HG03354 (cell line): ENCODE results near the gene GZMM.

Experiments used
- ATAC-seq: cut with Tn5 transposase; IDR thresholded peaks from one replicate; pipeline ENCODE4 v1.9.1; 2021; ENCODE audit warnings: mild to moderate bottlenecking; ENCODE audit not compliant: unreplicated experiment, poor library complexity, severe bottlenecking

Gene GZMM

DNA sequence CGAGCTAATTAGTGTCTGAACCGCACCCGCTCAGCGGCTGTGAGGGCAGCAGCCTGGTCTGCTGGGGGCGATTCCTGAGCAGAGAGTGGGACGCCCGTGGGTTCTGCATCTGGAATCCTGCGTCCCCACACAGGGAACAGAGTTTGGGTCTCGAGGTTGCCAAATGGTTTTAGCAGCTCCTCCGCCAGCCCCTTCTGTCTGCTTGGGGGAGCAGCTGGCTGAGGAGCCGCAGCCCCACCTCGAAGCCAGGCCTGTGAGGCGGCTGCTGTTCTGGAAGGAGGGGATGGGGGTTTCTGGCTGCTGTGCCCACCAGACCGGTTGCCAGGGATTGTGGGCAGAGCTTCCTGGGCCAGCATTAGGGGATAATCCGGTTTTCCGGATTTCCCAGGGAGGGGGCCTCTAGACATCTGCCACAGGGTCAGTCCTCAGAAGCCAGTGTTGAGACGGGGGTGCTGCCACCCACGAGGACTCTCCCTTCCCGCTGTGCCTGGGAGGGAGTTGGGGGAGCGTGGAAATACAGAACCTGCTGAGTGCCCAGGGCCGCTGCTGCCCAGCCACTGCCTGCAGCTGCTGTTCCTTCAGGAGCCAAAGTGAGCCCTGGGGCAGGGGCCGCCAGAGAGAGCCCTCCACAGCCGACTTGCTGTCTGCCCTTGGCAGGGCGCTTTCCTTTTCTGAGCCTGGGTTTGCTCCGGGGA, 10.3 kb upstream of the GZMM start:
- ATAC-seq: no peak

DNA sequence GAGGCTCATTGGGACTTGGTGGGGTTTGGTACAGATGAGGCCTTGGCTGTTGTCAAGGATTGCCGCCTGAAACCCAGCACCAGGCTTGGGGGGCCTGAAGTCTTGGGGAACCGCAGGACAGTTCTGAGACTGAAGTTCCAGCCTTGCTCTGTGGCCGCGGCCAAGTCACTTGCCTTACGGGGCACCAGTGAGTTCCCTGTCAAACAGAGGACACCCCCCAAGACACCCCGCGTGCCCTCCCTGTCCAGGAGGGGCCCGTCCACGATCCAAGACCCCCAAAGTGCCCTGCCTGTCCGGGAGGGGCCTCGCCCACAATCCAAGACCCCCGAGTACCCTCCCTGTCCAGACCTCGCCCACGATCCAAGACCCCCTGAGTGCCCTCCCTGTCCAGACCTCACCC, 9.8 kb upstream of the GZMM start:
- no peak for ATAC-seq

DNA sequence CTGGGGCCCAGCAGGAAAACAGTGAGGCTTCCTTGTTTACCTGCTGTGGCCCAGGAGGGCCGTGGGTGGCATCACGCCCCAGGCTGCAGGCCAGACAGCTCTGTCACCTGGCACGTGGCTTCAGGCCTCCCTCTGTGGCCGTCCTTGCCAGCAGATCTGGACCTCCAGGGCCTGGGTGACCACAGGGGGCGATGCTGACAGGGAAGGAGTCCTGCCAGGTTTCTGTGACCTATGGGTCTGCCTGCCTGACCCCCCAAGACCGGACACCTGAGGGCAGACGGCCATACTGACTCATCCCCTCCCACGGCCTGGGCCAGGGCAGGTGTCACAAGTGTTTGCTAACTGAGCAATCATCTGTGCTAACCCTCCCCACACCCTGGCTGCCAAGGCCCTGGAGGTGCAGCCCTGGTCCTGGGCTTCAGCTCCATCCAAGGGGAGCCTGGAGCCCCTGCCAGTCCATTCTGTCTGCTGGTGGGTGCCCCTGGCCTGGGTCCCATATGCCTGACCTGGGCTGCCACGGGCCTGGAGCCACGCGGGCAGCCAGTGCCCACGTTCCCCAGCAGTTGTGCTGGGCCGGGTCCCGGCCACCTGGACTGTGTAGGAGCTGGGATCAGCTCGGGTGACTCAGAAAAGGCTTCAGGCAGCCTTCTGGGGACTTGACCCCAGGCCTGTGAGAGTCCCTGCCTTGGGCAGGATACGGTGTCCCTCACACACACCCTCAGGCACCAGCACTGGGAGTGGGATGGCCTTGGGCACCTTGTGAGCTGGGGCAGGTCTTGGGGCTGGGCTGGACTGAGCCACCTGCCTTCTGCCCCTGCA, 8.6 kb upstream of the GZMM start:
- ATAC-seq: no peak

DNA sequence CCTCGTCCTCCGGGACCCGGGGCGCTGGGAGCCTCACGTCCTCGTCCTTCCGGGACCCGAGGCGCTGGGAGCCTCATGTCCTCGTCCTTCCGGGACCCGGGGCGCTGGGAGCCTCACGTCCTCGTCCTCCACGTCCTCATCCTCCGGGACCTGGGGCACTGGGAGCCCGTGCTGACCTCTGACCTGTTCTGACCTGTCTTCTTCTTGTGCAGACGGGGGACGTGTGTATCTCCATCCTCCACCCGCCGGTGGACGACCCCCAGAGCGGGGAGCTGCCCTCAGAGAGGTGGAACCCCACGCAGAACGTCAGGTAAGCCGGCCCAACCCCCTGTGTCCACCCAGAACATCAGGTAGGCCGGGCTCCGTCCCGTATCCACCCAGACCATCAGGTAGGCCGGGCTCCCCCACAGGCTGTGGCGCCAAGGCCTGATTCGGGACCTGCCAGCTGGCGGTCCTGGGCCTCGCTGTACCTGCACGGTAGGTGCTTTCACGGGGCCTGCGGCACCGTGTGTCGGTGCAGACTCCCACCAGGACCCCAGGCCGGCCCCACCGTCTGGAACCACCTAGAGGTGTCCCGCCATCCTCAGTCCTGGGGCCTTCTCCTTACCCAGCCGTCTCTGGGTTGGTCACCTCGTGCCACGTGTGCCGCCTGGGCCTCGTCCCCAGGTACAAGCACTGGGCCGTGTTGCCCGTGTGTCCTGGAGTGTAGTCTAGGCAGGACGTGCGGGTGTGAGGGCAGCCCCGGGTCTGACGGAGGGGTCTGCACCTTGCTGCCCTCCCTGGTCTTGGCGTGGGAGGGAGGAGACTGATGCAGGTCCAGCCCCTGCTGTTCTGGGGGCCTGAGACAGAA, 7.6 kb upstream of the GZMM start:
- ATAC-seq: no peak

DNA sequence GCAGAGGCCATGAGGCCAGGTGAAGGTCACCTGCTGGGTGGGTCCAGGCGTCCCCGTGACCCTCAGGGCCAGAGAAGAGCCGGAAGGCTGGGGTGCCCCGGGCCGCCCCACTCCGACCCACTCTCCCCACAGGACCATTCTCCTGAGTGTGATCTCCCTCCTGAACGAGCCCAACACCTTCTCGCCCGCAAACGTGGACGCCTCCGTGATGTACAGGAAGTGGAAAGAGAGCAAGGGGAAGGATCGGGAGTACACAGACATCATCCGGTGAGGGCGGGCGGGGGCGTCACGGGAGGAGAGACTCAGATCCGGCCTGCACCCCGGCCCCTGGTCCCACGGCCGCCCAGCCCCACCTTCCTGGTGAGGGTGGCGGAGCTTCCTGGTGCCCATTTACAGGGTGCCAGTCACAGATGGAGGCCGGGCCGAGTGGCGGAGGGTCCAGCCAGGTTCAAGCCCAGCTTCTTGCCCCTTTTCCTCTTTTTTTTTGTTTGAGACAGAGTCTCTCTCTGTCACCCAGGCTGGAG, 6.9 kb upstream of the GZMM start:
- ATAC-seq: no peak

DNA sequence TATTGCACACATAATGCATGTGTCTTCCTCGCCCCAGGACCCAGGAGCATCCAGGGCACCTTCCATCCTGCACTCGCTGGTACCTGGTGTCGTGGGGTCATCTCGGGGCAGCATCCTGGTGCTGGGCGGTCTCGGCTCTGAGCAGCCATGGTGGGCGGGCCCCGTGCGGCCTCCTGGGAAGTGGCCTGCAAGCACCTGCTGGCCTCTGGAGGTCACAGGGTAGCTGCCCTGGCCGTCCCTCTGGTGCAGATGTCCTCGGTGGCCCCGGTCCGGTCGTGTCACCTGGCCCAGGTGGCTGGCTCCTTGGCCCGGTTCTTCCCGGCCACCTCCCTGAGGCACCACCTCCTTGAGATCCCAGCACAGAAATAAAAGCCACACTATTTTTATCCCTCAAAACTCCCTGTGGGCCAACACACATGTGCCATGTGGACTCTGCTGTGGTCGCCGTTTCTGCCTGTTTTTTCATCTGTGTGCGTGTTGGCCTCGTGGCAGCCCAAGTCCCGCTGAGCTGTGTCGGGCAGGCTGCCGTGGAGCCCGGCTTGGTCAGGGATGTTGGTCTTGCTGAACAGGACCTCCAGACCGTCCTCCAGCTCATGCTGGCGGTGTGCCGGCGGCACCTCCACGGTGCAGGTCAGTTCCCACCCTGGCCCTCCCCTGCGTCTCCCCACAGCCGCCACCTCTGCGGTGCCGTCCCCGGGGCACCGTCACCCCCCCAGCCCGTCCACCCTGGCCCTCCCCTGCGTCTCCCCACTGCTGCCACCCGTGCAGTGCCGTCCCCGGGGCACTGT, 5.0 kb upstream of the GZMM start:
- ATAC-seq: no peak

DNA sequence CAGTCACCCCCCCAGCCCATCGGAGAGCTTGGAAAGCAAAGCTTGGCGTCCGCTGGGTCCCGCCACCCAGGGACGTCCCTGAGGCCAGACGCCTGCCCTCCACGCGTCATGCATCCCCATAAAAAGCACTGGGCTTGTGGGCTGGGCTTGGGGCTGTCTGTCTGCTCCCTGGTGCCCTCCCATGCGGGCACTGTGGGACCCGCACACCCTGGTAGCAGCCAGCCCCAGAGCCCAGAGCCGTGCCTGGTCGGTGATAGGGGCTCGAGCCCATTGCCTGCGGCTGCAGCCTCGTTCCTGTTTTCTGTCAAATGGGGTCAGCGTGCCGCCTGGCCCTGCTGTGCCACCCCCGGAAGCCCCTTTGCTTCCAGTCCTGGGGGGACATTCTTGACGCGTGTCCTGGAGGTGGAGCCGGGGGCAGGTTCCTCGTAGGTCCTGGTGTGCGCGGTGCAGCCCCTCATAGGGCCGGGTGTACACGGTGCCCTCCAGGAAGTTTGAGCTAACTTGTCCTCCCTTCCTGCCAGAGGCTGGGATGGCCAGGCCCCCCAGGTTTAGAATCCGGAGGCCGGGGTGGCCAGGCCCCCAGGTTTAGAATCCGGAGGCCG, 4.3 kb upstream of the GZMM start:
- no peak for ATAC-seq

DNA sequence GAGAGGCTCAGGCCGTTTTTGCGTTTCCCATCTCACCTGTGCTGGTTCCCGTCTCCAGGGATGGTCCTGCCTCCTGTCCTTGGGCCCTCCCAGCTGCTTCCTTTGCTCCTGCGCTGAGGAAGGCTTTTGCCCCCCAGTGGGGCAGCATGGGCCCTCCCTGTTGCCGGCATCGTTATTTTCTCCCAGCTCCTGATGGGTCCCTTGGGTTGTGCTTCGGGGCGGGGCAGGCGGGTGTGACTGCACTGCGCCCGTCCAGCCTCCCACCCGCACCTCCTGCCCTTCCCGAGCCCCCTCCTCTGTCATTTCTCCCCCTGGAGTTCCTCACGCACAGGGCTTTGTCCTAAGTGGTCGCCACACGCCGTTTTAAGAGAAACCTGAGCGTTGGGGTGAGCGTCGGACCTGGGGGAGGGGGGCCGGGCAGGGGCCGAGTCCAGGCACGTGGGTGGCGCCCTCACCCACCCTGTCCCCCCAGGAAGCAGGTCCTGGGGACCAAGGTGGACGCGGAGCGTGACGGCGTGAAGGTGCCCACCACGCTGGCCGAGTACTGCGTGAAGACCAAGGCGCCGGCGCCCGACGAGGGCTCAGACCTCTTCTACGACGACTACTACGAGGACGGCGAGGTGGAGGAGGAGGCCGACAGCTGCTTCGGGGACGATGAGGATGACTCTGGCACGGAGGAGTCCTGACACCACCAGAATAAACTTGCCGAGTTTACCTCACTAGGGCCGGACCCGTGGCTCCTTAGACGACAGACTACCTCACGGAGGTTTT, 2.8 kb upstream of the GZMM start:
- no peak for ATAC-seq

DNA sequence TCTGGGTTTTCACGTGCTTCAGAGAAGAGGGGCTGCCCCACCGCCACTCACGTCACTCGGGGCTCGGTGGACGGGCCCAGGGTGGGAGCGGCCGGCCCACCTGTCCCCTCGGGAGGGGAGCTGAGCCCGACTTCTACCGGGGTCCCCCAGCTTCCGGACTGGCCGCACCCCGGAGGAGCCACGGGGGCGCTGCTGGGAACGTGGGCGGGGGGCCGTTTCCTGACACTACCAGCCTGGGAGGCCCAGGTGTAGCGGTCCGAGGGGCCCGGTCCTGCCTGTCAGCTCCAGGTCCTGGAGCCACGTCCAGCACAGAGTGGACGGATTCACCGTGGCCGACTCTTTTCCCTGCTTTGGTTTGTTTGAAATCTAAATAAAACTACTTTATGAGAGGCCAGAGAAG, 2.2 kb upstream of the GZMM start:
- no peak for ATAC-seq

DNA sequence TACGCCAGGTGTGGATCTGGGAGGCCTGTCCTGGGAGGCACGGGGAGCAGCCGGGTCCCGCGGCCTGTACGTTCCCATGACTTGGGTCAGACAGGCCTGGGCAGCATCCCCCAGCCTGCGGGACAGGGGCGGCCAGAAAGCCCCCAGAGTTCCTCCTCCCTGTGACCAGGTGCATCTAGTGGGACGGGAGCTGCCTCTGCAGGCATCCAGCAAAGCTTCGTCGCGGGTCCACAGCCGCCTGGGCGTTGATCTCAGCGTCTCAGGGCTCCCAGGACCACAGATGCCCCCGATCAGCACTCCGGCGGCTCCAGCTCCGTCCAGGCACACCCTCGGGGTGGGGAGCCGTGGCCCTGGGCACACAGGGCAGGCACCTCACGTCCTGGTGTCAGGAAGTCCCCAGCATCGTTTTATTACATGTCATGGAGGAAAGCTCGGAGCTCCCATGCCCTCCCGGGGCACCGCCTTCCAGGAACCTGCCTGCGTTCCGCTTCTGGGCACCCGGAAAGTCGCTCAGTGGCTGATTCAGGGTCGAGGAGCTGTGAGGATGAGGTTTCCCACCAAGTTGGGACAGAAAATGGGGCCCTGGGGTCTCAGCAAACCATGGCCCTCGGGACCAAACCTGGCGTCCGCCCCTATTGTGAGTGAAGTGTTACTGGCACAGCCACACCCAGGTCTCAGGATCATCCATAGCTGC, 1.5 kb upstream of the GZMM start:
- ATAC-seq: no peak

DNA sequence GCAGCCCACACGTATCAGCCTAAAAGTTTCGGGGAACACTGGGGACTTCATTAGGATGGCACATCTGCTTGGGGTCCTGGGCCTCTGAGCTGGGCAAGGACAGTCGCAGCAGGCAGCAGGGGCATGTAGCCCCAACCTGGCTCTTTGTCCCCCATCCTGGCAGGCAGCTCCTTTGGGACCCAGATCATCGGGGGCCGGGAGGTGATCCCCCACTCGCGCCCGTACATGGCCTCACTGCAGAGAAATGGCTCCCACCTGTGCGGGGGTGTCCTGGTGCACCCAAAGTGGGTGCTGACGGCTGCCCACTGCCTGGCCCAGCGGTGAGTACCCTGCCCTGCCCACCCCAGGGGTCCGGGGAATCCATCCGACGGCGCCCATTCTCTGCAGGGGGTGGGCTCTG, 3.3 kb downstream of the GZMM start:
- no peak for ATAC-seq

DNA sequence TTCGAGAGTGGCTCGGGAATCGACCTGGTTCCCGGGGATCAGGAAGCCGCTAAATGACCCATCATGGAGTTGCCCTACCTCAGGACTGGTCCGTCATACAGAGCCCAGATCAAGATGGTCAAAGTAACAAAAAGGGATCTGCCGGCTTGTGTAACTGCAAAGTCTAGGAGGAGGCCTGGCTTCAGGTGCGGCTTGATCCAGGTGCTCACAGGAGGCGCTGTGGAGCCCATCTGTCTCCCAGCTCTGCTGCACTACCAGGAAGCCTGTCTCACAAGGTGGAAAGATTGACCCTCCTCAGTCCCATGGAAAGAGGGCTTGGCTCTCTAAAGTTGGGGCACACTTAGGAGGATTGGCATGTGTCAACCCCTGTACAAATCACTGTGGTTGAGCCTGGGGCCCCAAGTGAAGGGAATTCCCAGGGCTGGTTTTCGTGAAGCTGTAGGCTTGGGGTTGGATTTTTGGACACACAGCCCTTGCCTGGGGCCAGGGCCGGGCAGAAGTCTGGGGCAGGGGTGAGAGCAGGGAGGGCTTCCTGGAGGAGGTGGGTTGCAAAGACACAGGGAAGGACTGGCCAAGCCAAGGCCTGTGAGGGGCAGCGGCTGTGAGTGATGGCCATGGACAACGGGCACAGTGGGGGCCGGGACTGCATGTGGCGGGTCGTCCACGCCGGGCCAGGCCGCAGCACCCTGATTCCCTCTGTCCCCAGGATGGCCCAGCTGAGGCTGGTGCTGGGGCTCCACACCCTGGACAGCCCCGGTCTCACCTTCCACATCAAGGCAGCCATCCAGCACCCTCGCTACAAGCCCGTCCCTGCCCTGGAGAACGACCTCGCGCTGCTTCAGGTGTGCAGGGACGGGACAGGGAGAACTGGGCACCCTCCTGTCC, 4.2 kb downstream of the GZMM start:
- no peak for ATAC-seq

DNA sequence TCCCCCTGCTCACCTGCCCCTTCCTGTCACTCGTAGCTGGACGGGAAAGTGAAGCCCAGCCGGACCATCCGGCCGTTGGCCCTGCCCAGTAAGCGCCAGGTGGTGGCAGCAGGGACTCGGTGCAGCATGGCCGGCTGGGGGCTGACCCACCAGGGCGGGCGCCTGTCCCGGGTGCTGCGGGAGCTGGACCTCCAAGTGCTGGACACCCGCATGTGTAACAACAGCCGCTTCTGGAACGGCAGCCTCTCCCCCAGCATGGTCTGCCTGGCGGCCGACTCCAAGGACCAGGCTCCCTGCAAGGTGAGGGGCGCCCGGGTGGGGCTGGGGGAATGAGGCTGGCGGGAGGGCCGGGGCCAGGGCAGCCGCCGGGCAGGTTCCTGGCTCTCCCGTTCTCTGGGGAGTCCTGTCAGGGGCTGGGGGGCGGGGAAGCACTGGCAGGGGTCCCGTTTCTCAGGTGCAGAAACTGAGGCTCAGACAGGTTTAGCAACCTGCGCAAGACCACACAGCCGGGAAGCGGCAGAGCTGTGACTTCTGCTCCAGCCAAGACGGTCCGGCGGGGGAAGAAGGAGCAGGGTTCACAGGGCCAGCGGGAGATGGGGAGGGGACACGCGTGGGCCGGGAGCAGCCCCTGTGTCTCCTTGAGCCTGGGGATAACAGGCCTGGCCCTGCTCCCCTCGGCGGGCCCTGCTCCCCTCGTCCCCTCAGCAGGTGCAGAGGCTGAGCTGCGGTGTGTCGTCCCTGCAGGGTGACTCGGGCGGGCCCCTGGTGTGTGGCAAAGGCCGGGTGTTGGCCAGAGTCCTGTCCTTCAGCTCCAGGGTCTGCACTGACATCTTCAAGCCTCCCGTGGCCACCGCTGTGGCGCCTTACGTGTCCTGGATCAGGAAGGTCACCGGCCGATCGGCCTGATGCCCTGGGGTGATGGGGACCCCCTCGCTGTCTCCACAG, 5.3 kb downstream of the GZMM start:
- no peak for ATAC-seq

DNA sequence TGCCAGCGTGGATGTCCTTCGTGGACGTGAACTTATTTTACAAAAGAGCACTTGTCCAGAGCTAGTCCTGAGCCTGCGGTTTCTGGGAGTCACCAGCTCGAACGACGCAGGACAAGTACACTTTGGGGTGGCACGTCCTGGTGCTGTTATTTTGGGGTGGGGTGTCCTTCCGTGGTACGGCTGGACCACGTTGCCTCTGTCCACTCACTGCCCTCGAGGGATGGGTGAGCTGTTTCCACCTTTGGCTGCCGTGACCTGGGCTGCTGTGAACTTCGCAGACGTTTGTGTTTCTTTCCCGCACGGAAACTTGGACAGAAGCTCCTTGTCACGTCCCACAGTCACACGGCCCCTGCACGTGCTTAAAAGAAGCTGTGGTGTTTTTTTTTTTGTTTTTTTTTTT, 11.0 kb downstream of the GZMM start:
- no peak for ATAC-seq

DNA sequence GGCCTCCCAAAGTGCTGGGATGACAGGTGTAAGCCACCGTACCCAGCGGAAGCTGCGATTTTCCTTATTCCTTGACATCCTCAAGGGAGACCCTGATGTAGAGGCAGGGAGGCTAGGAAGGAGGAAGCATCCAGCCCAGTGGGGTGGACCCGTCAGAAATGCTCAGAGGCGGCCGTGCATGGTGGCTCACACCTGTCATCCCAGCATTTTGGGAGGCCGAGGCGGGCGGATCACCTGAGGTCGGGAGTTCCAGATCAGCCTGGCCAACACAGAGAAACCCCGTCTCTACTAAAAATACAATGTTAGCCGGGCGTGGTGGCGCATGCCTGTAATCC, 11.6 kb downstream of the GZMM start:
- no peak for ATAC-seq
